ENCODE data around the gene ISG15. TPM values are rescaled to one million over a fixed set of nuclear protein-coding genes. Genes with fewer than 3 reads are reported as not detected.
"Not testable (repeated sequence)": the region's sequence is repeated elsewhere in the genome, so short reads cannot be mapped to it uniquely, and the experiment has no call there.

Gene ISG15
- total RNA-seq, 1 donor from 2014 or later = 148 TPM

DNA sequence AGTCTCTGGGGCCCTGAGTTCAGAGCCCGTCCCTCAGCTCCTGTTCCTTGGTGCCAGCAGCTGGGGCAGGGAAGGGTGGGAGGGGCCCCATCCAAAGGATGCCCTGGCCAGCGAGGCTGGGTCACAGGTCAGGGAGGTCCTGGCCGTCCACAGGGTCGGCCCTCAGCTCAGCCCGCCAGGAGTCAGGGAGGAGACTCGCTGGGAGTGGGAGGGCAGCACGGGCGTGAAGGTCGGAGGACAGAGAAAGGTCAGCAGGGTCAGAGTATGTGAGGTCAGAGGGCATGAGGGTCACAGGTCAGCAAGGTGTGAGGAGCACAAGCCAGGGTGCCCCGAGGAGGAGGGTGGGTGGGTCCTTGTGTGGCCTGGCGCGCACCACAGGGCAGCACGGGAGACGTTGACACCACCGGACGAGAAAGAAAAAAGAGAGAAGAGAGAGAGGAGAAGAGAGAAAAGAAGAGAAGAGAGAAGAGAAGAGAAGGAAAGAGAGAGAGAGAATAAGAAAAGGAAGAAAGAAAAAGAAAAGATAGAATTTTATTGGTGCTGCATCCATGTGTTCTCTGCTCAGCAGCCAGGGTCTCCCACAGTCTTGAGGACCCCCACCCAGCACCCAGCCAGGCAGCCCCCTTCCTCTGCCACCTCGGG is 38.5 kb upstream of the ISG15 start:
- no peak for DNase-seq (ENCODE audit: low read depth)

DNA sequence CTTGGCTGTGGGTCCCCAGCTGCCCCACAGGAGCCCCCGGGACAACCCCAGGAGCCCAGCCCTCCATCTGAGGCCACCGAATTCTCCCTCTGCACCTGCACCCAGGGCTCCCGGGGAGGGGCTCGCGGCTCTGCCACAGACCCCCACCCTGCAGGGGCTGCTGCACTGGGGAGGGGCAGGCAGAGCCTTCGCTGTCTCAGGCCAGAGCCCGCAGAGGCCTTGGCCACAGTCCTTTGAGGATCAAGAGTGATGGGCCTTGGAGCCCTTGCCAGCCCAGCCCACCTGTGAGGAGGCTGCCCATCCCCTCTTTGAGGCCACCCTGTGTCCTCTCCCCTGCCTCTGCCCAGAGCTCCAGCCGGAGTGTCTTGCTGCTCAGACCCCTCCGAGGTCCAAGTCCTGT is 37.9 kb upstream of the ISG15 start:
- no peak for DNase-seq (ENCODE audit: low read depth)

DNA sequence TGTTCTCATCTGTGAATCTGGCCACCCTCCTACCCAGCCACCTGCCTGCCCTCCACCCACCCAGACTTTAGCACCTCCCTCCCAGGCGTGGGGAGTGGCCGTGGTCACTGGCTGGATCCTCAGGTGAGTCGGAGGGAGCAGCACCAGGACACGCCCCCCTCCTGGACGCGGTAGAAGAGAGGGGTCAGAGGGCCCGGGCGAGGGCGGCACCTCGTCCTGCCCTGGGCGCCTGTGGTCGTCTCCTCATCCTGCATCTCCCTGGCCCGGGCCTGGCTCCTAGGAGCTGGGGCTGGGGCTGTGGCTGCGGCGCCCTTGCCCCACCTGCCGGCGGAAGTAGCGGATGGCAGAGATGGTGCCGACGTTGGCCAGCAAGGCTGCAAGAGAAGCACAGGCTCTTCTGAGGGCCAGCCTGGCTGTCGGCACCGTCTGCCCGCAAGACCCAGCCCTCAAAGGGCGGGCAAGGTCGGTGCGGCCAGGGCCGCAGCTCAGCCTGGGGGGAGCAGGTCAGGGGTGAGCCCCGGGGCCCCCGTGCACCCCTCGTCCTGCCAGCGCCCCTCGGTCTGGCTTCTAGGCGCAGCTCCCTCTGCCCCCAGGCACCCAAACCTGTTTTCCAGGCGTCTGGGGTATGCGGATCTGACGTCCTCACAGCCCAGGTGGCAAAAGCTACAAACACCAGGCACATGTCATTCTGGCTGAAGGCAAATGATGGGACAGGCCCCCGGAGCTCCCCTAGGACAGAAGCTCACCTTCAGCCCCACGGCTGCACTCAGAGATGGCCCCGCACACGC is 37.2 kb upstream of the ISG15 start:
- peak; percentile 41 for DNase-seq (ENCODE audit: low read depth)

- DNase-seq (ENCODE audit: low read depth) = not testable (repeated sequence)
These were observed 36.5 kb upstream of the ISG15 start for GRCh38 chr1:976791-977190.

- DNase-seq (ENCODE audit: low read depth) = no peak
These were observed 35.0 kb upstream of the ISG15 start for GRCh38 chr1:978069-978834.

- no peak for DNase-seq (ENCODE audit: low read depth)
These were observed 34.2 kb upstream of the ISG15 start for GRCh38 chr1:978835-979743.

DNA sequence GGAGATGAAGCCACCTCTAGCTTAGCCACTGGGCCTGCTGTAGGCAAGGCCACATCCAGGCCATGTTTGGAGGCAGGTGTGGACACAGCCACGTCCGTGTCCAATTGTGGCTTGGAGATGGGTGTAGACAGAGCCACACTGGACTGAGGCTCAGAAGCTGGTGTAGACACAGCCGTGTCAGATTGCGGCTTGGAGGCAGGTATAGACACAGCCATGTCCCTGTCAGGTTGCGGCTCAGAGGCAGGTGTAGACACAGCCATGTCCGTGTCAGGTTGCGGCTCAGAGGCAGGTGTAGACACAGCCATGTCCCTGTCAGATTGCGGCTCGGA is 33.6 kb upstream of the ISG15 start:
- no peak for DNase-seq (ENCODE audit: low read depth)

DNA sequence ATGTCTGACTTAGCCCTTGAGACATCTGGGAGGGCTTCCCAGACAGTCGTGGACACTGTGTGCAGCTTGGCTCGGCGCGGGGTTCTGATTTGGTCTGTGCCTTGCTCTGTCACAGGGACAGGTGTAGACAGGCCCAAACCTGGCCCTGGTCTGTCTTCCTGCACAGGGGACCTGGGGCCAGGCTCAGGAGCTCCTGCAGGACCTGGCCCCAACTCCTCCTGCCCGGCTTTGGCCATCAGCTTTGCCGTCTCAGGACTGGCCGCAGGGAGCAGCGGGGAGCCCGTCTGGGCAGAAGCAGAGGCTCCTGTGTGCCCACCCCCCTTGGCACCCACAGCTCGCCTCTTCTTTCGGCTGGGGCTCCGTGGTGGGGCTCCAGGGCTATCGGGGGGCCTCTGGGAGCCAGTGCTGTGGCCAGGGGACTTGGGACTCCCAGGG is 33.1 kb upstream of the ISG15 start:
- no peak for DNase-seq (ENCODE audit: low read depth)

DNA sequence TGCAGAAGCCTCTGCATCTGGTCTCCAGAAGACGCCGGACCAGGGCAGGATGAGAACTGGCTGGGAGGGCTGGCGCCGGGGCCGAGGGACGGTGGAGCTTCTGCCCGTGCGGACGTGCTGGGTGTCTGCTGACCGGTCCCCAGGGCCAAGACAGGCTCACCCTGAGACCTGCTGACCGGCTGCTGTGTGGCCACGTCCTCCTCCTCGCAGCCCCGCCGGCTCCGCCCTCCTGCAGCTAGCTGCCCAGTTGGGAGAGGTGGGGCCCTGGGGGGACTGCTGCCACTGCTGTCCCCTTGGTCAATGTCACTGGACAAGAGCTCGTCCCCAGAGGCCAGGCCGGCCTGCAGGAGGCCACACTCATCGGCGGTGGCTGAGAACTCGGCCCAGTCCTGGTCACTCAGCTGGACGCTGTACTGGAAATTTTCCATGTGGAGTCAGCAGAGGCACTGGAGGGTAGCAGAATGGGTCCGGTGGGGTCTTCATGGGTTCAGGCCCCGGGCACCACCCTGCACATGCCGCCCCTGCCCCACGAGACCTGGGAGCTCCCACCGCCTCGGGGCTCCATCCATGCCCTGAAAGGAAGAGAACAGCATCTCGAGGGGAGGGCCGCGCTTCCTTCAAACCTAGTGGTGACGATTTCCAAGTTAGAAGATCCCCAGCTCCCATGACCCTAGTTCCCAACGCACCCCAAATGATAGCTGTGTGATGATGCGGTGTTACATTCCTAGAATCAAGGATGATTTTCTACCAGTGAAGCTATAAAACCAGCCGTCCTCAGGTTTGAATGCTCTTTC is 32.5 kb upstream of the ISG15 start:
- DNase-seq (ENCODE audit: low read depth) = no peak

GRCh38 chr1:981491-981954 is 31.8 kb upstream of the ISG15 start:
- no peak for DNase-seq (ENCODE audit: low read depth)

DNA sequence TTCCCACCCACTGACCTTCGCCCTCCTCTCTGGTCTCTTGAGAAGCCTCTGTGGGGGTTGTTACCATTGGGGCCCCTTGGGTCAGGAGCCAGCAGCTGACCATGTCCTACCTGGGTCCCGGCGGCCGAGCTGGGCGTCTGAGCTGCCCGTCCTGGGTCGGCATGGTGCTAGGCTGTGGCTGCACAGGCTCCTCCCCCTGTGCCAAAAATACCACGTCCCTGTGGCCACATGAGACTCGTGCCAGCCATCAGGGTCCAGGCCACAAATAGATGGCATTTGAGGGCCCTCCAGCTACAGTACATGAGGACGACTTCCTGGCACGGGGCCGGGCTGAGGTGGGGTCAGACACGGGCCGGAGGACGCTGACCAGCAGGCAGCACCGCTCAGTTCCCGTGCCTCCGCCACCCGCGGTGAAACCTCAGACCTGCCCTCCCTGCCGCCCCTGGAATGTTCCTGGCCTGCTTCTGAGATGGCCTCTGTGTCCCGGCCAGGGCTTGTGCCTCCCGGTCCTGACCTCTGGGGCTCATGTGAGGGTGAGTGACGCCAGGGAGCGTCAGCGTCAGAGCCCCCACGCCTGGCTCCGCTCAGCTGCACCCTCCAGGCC is 31.2 kb upstream of the ISG15 start, which contains the start of gene PERM1:
TSS of gene PERM1 (minus strand) at position 139 of the 604 bp plus-strand sequence. CDS start 1,064 bp downstream, outside the sequence.
- DNase-seq (ENCODE audit: low read depth) = peak; percentile 68

DNA sequence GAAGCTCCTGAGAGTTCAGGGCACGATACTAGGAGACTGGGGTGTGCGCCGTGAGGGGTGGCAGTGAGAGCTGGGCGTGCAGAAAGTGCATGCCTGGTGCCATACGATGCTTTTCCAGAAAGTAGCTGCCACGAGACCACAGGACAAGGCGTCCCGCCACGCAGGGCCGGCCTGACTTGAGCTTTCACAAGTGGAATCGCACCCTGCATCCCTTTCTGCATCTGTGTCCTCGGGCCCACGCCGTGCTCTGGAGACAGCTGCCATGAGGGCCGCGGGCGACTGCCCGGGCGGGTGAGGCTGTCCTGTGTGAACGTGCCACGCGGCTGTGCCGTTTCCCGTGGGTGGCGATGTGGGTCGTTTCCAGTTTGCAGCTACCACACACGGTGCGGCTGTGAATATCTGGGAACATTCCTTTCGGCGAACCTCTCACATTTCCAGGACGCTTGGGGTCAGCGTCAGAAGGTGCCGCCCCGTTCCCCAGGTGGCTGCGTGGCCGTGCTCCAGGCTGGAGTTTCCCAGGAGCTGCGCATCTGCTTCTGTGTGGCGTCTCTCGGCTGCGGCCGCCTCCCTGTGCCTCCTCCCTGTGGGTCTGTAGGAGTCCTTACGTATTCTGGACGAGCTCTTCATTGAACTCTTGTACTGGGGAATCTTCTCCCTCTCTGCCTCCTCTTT is 30.4 kb upstream of the ISG15 start:
- DNase-seq (ENCODE audit: low read depth) = no peak

DNA sequence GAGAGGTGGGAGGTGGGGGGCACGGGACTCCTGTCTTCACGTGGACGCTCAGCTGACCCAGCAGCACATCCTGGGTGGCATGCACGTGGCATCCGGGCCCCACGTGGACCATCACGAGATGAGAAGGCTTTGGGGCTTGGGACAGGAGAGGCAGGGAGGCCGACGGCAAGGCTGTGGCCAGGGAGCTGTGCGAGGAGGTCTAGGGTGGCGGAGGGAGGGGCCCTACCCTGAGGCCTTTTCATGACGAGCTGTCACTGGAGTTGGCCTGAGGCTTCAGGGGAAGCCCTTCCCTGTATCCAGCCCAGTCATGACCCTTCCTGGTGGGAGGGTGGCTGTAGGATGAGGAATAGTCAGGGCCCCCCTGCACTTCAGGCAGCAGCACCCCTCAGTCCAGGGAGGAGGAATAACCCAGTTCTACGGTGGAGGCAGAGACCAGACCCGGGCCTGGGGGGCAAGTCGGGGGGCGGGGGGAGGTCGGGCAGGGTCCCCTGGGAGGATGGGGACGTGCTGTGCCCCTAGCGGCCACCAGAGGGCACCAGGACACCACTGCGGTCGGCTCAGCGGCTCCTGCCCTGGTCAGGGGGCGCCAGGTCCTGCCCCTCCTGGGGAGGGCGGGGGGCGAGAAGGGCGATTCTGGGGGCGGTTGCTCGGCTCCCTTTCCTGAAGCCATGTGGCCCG is 29.4 kb upstream of the ISG15 start:
- peak; percentile 29 for DNase-seq (ENCODE audit: low read depth)

DNA sequence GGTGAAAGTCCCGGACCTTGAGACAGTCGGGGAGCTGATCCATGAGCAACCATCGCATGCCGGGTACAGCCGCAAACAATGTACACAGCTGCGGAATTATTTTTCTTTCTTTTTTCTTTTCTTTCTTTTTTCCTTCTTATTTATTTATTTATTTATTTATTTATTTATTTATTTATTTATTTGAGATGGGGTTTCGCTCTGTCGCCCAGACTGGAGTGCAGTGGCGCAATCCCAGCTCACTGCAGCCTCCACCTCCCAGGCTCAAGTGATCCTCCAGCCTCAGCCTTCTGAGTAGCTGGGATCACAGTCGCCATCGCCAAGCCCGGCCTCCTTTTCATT is 28.9 kb upstream of the ISG15 start:
- no peak for DNase-seq (ENCODE audit: low read depth)

- no peak for DNase-seq (ENCODE audit: low read depth)
These were observed 28.2 kb upstream of the ISG15 start for GRCh38 chr1:985126-985525.

GRCh38 chr1:988061-988460 is 25.2 kb upstream of the ISG15 start:
- not testable (repeated sequence) for DNase-seq (ENCODE audit: low read depth)

- DNase-seq (ENCODE audit: low read depth) = not testable (repeated sequence)
These were observed 22.0 kb upstream of the ISG15 start for GRCh38 chr1:991275-991674.

DNA sequence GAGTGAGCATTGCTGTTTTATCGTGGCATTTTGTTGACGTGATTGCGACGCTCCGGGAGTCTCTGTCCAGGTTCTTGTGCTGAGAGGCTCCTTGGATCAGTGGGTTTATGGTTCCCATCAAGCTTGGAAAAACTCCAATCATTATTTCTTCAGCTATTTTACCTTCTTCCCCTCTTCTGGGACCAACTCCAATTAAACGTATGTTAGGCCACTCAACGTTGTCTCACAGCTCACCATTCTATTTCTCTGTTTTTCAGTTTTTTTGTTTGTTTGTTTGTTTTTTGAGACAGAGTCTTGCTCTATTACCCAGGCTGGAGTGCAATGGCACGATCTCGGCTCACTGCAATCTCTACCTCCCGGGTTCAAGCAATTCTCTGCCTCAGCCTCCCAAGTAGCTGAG is 21.4 kb upstream of the ISG15 start:
- DNase-seq (ENCODE audit: low read depth) = no peak

DNA sequence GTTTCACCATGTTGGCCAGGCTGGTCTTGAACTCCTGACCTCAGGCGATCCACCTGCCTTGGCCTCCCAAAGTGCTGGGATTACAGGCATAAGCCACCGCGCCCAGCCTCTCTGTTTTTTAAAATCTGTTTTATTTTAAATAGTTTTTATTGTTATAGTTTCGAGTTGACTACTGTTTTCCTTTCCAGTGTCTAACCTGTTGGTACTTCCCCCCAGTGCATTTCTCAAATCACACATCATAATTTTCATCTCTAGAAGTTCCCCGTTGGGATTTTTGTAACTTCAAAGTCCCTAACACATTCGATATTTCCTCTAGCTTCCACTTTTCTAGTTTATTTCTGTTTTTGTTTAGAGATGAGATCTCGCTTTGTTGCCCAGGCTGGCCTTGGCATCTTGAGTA is 20.9 kb upstream of the ISG15 start:
- DNase-seq (ENCODE audit: low read depth) = no peak
